H1 (cell line): ENCODE data around the gene CD34. TPM values are rescaled to one million over a fixed set of nuclear protein-coding genes. Genes with fewer than 3 reads are reported as not detected.

Experiments
- MAFK ChIP-seq: IDR thresholded peaks from 2 replicates; pipeline ENCODE4 v1.6.1; 2012; ENCODE audit warnings: low read depth, mild to moderate bottlenecking, improper control_type of control experiment, low read length
- SP2 ChIP-seq: IDR thresholded peaks from 2 replicates; pipeline ENCODE4 v1.6.1; 2012; ENCODE audit warnings: mild to moderate bottlenecking, low read length, inconsistent platforms
- TAF1 ChIP-seq: IDR thresholded peaks from 2 replicates; pipeline ENCODE4 v1.6.1; 2011; ENCODE audit warnings: mild to moderate bottlenecking, low read depth, low read length
- polyA plus RNA-seq, 7 experiments: library from polyadenylated mRNA; depleted of rRNA in 3 of 7; stranded (reverse) in 5 of 7; unstranded in 2 of 7; fragments of >200 nt in 5 of 7; fragments of 200-250 nt in 2 of 7; gene quantifications; 1 replicate in 5 of 7; 2 replicates in 1 of 7; 4 replicates in 1 of 7; pipeline versions ENCODE4 v1.2.1 to v1.2.3, GENCODE V29; 2011 to 2013; ENCODE audit warnings: missing spikeins in 2 of 7, mixed read lengths in 2 of 7
- total RNA-seq: library from RNA; stranded (reverse); fragmentation: NEBNext Ultra II Directional; extraction: Animal tissue kit (Norgen Biotek cat#: 25700); gene quantifications from 2 replicates; pipeline ENCODE4 v1.2.1, GENCODE V29; 2021

The CD34 gene
- total and polyA plus RNA-seq, 2 of the 8 experiments (the other 6 are each of a cell fraction or from before 2014, with no cell fraction given), result 0.39 to 0.54 TPM

GRCh38 chr1:207845109-207845508 is 65.8 kb downstream of the CD34 start (continued):
- TF ChIP-seq TAF1, result no peak
- no peak for TF ChIP-seq MAFK
- no peak for TF ChIP-seq SP2
